ENCODE results near the gene MRM1.

MRM1 gene

DNA sequence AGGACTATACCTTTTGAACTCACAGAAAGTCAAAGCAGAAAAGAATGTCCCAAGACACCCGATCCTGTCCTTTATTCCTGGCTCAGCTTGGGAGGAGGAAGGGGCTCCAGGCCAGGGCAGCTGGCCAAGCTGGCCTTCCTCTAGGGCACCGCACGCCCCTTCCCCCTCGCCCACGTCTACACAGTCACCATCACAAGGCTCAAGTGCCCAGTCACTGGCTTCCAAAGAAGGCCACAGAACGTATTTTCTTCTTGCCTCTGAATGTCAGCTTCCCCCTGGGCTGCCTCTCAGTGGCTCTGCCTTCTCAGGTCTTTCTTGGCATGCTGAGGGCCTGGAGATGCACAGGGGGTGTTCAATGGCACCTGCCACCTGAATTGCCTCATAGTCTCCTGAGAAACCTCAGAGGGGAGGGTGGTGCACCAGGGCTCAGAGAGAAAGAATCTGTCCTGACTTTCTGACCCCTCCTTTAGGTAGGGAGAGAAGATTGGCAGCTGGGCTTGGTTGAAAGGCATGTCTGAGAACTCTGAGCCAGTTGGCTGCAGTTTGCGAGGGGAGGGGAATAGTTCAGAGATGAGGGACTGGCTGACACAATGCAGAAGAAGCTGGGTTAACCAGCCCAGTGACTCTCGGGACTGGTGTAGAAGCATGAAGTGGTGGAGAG lies 7.6 kb upstream of the MRM1 start:
- Histone ChIP-seq H3K27me3 (ENCODE audit: low read depth, low read length) (no peaks in the 10 kb centered on the region), H3K9ac (ENCODE audit: low read length) (no peak overlapping the region), H3K4me3 (ENCODE audit: low read length) (no peak overlapping the region), H3K36me3 (replicated peaks; ENCODE audit: low read depth, low read length) (peaks cover 11% of the 10 kb centered on the region), H3K27ac (ENCODE audit: low read length) (no peak overlapping the region), H3K9me3 (ENCODE audit: insufficient read depth, low read length) (no peaks in the 10 kb centered on the region), H2AFZ (ENCODE audit: low read depth, low read length) (no peak overlapping the region), H3K4me2 (ENCODE audit: low read length) (no peak overlapping the region), H3K79me2 (ENCODE audit: low read length) (no peaks in the 10 kb centered on the region), H3K4me1 (ENCODE audit: low read length) (peaks cover 13% of the 10 kb centered on the region), H4K20me1 (ENCODE audit: insufficient read depth, low read length) (no peaks in the 10 kb centered on the region)
- TF ChIP-seq EZH2phosphoT487 (IDR thresholded peaks at IDR 0.05; ENCODE audit: low read depth) = no peak
- TF ChIP-seq, protein P1, sequence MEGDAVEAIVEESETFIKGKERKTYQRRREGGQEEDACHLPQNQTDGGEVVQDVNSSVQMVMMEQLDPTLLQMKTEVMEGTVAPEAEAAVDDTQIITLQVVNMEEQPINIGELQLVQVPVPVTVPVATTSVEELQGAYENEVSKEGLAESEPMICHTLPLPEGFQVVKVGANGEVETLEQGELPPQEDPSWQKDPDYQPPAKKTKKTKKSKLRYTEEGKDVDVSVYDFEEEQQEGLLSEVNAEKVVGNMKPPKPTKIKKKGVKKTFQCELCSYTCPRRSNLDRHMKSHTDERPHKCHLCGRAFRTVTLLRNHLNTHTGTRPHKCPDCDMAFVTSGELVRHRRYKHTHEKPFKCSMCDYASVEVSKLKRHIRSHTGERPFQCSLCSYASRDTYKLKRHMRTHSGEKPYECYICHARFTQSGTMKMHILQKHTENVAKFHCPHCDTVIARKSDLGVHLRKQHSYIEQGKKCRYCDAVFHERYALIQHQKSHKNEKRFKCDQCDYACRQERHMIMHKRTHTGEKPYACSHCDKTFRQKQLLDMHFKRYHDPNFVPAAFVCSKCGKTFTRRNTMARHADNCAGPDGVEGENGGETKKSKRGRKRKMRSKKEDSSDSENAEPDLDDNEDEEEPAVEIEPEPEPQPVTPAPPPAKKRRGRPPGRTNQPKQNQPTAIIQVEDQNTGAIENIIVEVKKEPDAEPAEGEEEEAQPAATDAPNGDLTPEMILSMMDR (IDR thresholded peaks at IDR 0.05; ENCODE audit: low read depth, low read length) = no peak

DNA sequence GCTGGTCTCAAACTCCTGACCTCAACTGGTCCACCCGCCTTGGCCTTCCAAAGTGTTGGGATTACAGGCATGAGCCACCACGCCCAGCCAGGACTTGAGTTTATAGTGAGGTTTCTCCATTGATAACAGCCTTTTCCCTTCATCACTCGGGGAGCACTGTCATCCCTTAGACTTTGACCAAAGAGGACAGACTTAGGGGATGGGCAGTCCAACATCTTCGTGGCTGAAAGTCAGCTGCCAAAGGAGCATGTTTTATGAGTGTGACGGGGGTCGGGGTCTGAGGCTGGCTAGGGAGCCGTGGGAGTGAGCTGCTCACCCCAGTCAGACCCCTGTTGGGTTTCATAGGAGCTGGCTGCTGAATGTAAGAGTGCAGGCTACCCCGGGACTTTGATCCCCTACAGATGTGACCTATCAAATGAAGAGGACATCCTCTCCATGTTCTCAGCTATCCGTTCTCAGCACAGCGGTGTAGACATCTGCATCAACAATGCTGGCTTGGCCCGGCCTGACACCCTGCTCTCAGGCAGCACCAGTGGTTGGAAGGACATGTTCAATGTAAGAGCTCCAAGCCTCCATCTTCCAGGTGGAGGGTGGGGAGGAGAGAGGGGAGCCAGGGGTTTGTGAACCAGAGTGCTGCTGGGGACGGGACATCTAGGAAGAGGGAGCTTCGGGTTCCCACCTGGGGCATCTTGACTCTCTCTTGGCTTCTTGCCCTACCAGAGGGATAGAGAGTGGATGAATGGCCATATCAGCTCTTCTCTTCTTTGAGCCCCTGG lies 6.6 kb upstream of the MRM1 start:
- Histone ChIP-seq H3K27ac (ENCODE audit: low read length) (no peak overlapping the region), H4K20me1 (ENCODE audit: insufficient read depth, low read length) (no peaks in the 10 kb centered on the region), H3K4me3 (ENCODE audit: low read length) (no peak overlapping the region), H3K4me1 (ENCODE audit: low read length) (peaks cover 13% of the 10 kb centered on the region), H3K79me2 (ENCODE audit: low read length) (no peaks in the 10 kb centered on the region), H3K9ac (ENCODE audit: low read length) (no peak overlapping the region), H3K27me3 (ENCODE audit: low read depth, low read length) (no peaks in the 10 kb centered on the region), H3K4me2 (ENCODE audit: low read length) (no peak overlapping the region), H2AFZ (ENCODE audit: low read depth, low read length) (no peak overlapping the region), H3K36me3 (replicated peaks; ENCODE audit: low read depth, low read length) (peaks cover 4% of the 10 kb centered on the region), H3K9me3 (ENCODE audit: insufficient read depth, low read length) (no peaks in the 10 kb centered on the region)
- no peak for TF ChIP-seq EZH2phosphoT487 (IDR thresholded peaks at IDR 0.05; ENCODE audit: low read depth)
- TF ChIP-seq, protein P1 (IDR thresholded peaks at IDR 0.05; ENCODE audit: low read depth, low read length) = no peak

DNA sequence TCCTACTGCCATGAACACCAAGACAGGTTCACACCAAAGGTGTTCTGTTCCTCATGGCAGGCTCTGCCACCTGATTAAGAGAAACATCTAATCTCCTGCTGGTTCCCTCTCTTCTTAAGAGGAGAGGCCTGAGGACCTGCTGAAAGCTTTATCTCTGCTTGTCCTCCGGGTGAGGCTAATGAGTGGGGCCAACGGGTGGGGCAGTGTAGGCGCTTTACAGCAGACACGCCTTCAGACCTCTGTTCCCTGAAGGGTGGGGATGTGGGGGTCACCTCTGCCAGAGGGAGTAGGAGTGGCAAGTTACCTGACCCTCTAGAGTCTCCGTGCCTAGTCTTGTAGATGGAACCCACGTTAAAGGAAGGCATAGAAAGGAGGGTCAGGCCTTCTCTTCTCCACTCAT lies 4.2 kb upstream of the MRM1 start:
- Histone ChIP-seq H3K27ac (ENCODE audit: low read length) (no peak overlapping the region), H3K9me3 (ENCODE audit: insufficient read depth, low read length) (no peaks in the 10 kb centered on the region), H3K4me3 (ENCODE audit: low read length) (no peak overlapping the region), H3K9ac (ENCODE audit: low read length) (no peak overlapping the region), H2AFZ (ENCODE audit: low read depth, low read length) (no peak overlapping the region), H3K79me2 (ENCODE audit: low read length) (peaks cover 8% of the 10 kb centered on the region), H4K20me1 (ENCODE audit: insufficient read depth, low read length) (no peaks in the 10 kb centered on the region), H3K4me1 (ENCODE audit: low read length) (peaks cover 15% of the 10 kb centered on the region), H3K4me2 (ENCODE audit: low read length) (no peak overlapping the region), H3K36me3 (replicated peaks; ENCODE audit: low read depth, low read length) (no peaks in the 10 kb centered on the region), H3K27me3 (ENCODE audit: low read depth, low read length) (no peaks in the 10 kb centered on the region)
- TF ChIP-seq EZH2phosphoT487 (IDR thresholded peaks at IDR 0.05; ENCODE audit: low read depth) = no peak
- TF ChIP-seq, protein P1 (IDR thresholded peaks at IDR 0.05; ENCODE audit: low read depth, low read length) = no peak

All from OCI-LY3 (cell line).